Lower leg skin (tissue), 4 donors: Measurements from ENCODE around the gene DOCK1. TPM values are rescaled to one million over a fixed set of nuclear protein-coding genes. Genes with fewer than 3 reads are reported as not detected.

Source experiments
- DNase-seq, 2 donors: peaks; one replicate each; pipeline ENCODE4 v3.0.0-alpha.2; 2019; ENCODE audit warnings: low spot score in 2 of 2
- H3K4me3 ChIP-seq: fragments of 200-600 bp; sonication (generic); 2 replicates; pipeline ENCODE4 v1.5.1; 2017; ENCODE audit warnings: mild to moderate bottlenecking, low read depth; ENCODE audit not compliant: poor library complexity, severe bottlenecking
- CTCF ChIP-seq, 3 donors: fragments of 450-650 bp; IDR thresholded peaks; one replicate each; pipeline ENCODE4 v1.5.1; 2016; ENCODE audit warnings: antibody characterized with exemption in 3 of 3, mild to moderate bottlenecking in 3 of 3, moderate library complexity in 2 of 3
- POLR2A ChIP-seq, 2 donors: fragments of 450-650 bp; IDR thresholded peaks; one replicate each; pipeline ENCODE4 v1.6.1; 2016 to 2017; ENCODE audit warnings: antibody characterized with exemption in 2 of 2, mild to moderate bottlenecking in 1 of 2, moderate library complexity in 1 of 2
- WGBS, 2 donors: methylation state at CpG; one replicate each; pipeline ENCODE4 v1.1.5; 2018; 5-methylcytosine and 5-hydroxymethylcytosine counted together
- intact Hi-C: fragments of 100-400 bp; cut with DNase I; formaldehyde crosslinking; loops from one replicate; pipeline ENCODE4 v1.15.0; 2023; ENCODE audit warnings: low total_unique reads
- total RNA-seq, 4 donors: library from RNA; depleted of rRNA; stranded (reverse); fragments of >200 nt; gene quantifications; one replicate each; pipeline ENCODE4 v1.1.0, GENCODE V29; 2016

DOCK1 gene
- total RNA-seq, 4 donors from 2014 or later = 76.6 to 108 (median 83.4) TPM

- WGBS, 2 donors = 82 to 85% methylated on average over 4 of the region's 4 CpGs
- no peak for TF ChIP-seq POLR2A (IDR thresholded peaks at IDR 0.05)
- no peak for TF ChIP-seq CTCF (IDR thresholded peaks at IDR 0.05)
- intact Hi-C loops = no loop called here
- peak in 1 of 2 donors; percentile 59 for DNase-seq
- H3K4me3 ChIP-seq = no peak overlapping the region
These were observed 546.4 kb downstream of the DOCK1 start for GRCh38 chr10:127451628-127452027.

GRCh38 chr10:127452568-127452967 lies 547.3 kb downstream of the DOCK1 start:
- 81 to 83% methylated on average over 3 of the region's 3 CpGs for WGBS, 2 donors
- no peak for TF ChIP-seq CTCF (IDR thresholded peaks at IDR 0.05)
- TF ChIP-seq POLR2A (IDR thresholded peaks at IDR 0.05) = no peak
- DNase-seq = no peak
- intact Hi-C loops = no loop called here
- H3K4me3 ChIP-seq = no peak overlapping the region

GRCh38 chr10:127453706-127454105 lies 548.5 kb downstream of the DOCK1 start:
- TF ChIP-seq CTCF (IDR thresholded peaks at IDR 0.05) (no peak), POLR2A (IDR thresholded peaks at IDR 0.05) (no peak)
- no peak overlapping the region for H3K4me3 ChIP-seq
- 72% methylated on average over 8 of the region's 8 CpGs for WGBS, 2 donors
- intact Hi-C loops = no loop called here
- no peak for DNase-seq

GRCh38 chr10:127456122-127456521 lies 550.9 kb downstream of the DOCK1 start:
- no peak overlapping the region for H3K4me3 ChIP-seq
- no peak for TF ChIP-seq CTCF (IDR thresholded peaks at IDR 0.05)
- no peak for TF ChIP-seq POLR2A (IDR thresholded peaks at IDR 0.05)
- no peak for DNase-seq
- intact Hi-C loops = no loop called here
- WGBS, 2 donors = 90 to 94% methylated on average over 9 of the region's 9 CpGs

GRCh38 chr10:127458016-127458810 lies 553.0 kb downstream of the DOCK1 start:
- no peak for TF ChIP-seq POLR2A (IDR thresholded peaks at IDR 0.05)
- no peak for TF ChIP-seq CTCF (IDR thresholded peaks at IDR 0.05)
- no peak overlapping the region for H3K4me3 ChIP-seq
- no peak for DNase-seq
- intact Hi-C loops = no loop called here
- WGBS, 2 donors = 81 to 86% methylated on average over 11 of the region's 11 CpGs

- TF ChIP-seq POLR2A (IDR thresholded peaks at IDR 0.05) = no peak
- no peak for TF ChIP-seq CTCF (IDR thresholded peaks at IDR 0.05)
- intact Hi-C loops = no loop called here
- no peak overlapping the region for H3K4me3 ChIP-seq
- WGBS, 2 donors = 77 to 88% methylated on average over 5 to 6 of the region's 6 CpGs
- no peak for DNase-seq
These were observed 553.6 kb downstream of the DOCK1 start for GRCh38 chr10:127458829-127459228.
